Fibroblast of the conjunctiva (primary cell): ENCODE measurements around the gene GMPR2.

ENCODE experiments used
- DNase-seq: peaks from one replicate; pipeline ENCODE4 v3.0.0-alpha.2; 2010; ENCODE audit warnings: low read depth

The GMPR2 gene

DNA sequence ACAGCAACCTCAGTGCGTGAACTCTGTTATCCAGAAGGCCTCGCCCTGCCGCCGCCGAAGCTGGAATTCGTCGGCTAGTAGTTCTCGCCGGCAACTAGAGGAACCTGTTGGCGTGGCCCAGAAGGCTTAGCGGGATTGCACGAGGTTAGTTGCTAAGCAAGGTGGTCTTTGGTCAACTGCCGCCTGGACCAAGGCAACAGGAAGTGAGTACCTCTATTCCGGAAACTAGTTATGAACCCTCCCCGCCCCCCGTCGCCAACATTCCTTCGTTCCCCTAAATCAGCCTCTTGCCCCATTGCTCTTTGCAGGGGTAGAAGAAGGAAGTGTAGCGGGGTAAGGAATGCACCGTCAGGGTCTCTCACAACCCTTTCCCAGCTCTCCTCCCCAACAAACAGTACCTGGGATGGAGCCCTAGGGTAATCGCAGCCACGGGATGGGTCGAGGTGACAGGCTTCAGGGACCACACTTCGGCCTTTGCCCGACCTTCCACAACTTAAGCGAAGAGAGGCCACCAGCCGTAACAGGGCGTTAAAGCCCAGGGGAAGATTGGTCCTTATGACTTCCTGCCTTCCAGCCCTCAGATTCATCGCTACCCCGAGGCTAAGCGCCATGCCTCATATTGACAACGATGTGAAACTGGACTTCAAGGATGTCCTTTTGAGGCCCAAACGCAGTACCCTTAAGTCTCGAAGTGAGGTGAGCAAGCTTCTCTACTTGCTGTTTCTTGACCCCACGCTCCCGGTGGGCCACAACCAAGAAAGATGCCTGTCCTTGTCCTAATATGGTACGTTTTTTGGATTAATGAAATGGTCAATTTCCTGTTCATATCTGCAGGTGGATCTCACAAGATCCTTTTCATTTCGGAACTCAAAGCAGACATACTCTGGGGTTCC is at the start of gene GMPR2:
Gene GMPR2 (plus strand): TSS at position 285 of the 893 bp plus-strand sequence. CDS start 325 bp downstream, at position 610.
- DNase-seq: no peak

DNA sequence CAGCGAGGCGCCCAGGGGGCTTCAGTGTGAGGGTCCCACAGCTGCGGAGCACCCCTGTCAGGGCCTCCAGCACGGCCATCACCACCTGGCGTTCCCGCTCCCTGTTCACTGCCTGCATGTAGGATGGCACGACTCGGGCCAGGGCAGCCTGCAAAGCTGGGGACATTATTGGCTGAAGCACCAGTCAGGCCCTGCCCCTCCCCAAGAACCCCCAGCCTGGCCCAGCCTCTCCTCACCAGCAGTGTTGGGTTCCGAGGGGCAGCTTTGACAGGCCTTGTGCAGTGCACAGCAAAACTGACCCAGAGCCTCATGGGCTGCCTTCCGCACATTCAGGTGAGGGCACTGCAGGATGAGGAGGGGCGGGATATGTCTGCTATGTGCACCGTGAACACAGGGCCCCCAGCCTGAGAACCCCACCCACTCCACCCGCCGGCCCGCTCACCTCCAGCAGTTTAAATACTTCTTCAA is 49.7 kb upstream of the GMPR2 start:
- no peak for DNase-seq

DNA sequence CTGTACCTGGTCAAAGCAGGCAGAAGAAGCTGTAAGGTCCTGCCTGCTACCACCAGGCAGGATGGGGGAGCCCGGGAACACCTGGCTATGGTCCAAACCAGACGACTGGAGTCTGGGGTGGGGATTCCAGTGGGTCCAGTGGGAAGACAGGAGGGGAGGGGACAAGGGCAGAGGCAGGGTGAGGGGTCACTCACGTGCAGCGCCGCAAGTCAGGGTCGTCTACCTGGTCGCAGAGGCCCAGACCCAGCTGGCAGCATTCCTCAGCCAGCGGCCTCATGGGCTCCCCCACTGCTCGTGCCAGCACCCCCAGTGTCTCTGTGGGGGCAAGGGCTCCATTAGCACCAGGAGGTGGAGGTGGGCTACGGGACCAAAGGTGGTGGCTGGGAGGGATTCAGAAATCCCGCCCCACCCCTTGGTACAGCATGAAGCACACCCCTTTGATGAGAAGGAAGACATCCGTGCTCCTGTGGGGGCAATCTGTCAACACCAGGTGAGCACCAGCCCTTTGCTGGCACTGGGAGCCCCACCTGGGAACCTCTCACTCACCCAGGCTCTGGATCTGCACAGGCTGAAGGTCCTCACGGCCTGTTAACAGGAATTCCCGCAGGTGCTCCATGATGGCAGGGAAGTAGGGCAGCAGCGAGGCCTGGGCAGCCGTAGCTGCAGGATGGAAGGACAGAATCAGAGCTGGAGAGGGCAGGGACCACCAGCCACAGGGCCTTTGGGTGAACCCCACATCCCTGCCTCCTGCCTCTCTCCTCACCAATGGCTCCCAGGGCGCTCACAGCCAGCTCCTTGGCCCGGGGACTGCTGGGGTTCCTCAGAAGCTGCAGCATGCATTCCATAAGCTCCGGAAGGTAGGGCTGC is 48.4 kb upstream of the GMPR2 start:
- DNase-seq: no peak

DNA sequence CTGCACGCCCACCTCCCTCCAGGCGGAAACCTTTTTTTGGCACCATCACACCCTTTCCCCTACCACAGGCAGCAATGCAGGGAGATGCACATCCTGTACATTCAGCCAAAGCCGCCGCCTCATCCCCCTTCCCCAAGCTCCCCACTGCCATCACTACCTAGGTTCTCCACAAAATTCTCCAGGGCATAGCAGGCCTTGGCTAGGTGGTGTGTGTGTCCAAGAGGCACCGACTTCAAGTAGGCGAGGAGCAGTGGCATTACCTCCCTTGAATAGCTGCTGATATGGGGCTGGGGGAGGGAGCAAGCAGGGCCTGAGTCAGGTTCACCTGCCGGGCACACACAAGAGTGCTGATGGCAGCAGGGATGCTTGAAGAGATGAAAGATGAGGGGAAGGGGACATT is 47.7 kb upstream of the GMPR2 start:
- no peak for DNase-seq

DNA sequence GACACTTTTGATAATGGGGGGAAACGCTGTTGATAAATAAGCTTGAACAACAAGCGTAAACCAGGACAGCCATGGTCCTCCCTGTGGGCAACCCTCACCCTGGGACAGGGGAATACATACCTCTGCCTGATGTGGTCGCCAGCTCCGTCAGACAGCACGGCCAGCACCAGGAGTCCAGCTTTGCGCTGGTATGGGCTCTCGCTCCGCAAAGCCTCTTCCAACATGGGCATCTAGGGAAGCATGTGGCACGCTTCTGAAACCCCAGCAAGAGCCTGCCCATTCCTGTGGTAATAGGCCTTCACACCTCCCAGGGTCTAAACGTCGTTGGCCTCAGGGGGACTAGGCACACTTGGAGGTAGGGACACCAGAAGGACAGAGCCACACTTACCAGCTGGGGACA is 47.0 kb upstream of the GMPR2 start:
- no peak for DNase-seq

DNA sequence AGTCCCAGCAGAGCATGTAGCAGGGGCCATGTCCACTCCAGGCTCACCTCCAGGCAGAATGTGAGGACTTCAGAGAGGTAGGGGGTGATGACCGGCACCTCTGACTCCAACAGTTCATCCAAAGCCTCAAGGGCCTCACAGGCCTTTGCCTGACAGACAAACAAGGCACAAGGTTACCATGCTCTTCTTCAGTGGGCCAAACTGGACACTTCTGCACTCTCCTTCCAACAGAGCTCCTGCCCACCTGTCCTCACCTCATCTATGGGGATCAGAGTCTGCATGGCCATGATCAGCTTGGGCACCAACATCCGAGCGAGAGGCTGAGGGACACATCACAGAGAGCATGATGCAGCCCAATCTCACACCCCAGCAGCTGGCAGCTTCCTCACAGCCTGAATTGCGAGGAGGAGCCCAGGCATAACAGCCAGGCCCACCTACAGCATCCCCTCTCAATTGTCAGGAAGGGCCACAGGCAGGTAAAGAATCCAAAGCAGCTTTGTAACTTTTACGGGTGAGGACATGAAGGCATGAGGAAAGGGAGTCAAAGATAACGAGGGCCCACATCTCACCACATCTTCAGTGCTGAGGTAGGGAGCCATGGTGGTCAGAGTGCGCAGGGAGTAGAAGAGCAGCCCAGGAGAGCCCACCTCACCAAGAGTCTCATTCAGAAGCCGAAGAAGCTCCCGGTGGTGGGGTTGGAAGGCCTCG is 45.7 kb upstream of the GMPR2 start:
- no peak for DNase-seq

DNA sequence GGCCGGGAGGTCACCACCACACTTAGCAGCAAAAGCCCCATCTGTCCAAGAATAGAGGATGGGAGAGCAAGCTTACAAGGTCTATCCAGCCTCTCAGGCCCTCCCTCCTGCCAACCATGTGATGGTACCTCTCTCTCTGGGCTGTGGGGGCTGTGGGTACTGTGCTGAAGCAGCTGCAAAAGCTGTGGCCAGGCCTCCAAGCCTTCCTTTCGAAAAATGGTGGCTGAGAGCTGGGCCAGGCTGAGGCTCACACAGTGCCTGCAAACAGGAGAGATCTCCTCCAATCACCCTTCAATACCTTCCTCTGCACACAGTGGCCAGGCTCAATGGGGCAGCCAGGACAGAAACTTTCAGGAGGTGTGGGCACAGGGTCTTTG is 45.2 kb upstream of the GMPR2 start:
- DNase-seq: no peak

DNA sequence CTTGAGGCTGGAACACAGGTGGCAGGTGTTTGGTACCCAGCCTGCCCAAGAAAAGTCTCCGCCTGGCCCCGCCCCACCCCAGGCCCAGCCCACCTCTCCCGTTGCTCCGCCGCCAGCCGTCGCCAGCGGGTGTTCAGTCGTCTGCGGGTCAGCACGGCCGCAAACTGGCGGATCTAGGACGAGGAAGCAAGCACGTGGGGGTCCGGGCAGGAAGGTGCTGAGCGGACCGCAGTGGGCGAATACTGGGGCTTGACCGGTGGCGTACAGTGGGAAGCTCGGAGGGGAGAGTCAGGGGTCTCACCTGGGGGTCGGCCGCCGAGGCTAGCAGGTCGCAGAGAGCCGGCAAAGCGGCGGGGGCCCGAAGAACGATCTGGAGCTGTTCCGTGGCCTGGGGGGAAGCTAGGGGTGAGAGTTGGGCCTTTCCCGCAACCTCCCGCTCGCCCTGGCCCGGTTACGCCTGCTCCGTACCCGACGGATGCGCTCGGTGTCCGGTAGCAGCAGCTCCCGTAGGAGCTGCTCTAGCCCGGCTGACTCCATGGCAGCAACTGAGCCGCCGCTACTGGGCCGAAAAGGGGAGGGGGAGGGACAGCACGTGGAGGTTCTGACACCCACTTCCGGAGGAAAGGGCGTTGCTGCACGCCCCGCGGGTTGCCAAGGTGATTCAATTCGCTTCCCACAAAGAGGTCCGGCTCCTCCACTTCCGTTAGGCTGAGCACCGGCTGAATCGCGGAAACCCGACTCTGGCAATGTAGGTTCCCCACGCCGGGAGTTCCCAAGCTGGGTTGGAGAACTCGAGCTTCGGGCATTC is 44.3 kb upstream of the GMPR2 start, which contains the start of gene IPO4:
Gene IPO4 (minus strand): TSS at position 566 of the 808 bp plus-strand sequence. CDS start 29 bp downstream, at position 537.
- DNase-seq: peak; percentile 95

DNA sequence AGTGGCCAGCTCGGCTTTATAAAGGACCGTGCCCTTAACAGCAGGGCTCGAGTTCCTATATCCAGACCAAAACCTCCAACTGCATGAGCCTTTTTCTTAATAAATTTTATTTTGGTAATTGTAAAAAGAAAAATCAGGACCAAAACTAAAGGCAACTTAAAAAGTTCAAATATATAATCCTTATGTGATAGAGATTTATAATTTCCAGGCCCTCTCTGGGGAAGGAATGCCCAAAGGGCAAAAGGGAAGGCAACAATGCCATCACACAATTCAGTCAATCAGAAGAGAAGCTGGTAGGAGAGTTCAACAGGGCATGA is 43.7 kb upstream of the GMPR2 start:
- DNase-seq: no peak

DNA sequence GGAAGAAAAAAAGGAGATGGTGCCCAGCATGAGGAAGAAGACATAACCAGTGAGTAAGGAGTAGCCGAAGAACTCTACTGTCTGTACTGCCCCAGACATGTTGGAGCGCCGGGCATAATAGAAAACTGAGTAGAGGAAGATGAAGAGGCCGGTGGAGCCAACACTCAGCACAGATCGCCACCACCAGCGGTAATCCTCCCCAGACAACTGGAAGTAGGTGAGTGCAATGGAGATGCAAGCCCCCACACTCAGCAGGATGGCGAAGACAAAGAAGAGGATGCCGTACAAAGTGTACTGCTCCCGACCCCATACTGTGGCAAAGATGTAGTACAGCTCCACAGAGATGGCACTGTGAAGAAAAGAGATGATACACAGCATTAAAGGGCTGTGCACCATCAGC is 43.3 kb upstream of the GMPR2 start:
- DNase-seq: no peak

DNA sequence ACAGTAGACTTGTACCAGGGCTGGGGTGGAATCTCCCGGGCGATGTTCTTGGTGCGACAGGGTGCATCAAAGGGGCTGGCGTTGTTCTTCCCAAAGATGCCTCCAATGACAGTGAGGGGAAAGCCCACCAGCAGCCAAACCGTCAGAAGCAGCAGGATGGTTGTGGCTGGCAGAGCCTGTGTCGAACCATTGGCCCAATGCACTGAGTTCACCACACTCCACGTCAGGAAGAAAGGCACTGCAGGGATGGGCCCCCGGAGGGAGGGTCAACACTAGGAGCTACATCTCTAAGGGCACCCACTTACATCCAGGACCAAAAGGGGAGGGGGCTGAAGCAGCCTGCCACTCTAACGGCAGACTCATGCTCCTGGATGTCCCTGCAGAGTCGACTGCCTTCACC is 42.3 kb upstream of the GMPR2 start:
- DNase-seq: no peak

DNA sequence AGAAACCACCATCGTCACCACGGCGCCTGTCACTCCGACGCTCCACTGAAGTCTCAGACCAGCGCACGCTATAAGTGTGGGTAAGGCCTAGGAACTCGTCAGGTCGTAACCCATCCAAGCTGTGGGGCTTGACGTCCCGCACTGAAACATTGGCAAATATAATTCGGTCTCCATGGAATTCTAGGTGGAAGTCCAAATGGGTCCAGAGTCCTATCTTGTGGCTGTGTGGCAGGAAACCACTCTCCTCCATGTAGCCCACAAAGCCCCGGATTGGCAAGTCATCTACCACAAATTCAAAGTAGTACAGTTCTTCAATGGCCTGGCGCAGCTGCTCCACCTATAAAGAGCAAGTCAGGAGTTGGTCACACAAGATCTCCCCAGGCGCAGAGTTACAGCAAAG is 39.8 kb upstream of the GMPR2 start:
- DNase-seq: no peak

DNA sequence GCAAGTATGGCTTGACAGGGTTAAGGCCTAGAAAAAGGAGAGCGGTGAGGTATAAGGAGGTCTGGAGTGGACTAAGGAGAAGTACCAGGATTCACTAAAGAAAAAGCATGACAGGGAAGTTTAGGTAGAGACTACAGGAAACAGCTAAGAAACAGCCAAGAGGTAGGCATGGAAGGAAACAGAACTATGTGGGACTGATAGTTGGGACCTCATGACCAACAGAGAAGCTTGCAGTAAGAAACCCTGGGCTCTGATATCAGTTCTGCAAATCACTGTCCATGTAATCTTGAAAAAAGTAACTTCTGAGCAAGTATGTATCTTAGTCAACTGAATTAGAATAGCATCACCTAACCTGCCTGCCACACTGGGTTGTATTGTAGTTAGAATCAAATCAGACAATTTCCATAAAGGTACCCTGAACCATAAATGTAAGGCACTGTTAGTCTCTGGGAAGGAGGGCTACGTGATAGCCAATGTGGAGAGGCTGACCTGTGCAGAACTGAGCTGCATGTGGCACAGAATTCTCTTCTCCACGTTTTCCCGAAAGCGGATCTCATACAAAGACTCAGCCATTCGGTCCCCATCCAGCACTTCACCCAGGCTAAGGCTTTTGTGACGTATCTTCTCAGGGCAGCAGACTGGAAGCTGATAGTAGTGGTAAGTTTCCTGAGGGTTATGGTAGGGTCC is 38.4 kb upstream of the GMPR2 start:
- no peak for DNase-seq

DNA sequence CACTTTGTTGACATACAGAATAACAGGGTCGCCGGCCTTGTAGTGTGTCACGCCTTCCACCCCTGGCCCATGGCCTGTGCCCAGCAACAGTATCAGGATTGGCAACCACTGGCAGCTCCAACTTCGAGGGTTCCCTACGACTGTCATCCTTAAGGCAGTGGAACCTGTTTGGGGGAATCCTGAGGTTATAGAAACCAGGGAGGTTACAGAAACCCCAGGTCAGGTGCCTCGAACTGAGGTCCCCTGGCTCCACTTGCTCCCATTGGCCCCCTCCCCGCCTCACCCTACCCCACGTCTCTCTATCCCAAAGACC is 37.9 kb upstream of the GMPR2 start:
- no peak for DNase-seq

DNA sequence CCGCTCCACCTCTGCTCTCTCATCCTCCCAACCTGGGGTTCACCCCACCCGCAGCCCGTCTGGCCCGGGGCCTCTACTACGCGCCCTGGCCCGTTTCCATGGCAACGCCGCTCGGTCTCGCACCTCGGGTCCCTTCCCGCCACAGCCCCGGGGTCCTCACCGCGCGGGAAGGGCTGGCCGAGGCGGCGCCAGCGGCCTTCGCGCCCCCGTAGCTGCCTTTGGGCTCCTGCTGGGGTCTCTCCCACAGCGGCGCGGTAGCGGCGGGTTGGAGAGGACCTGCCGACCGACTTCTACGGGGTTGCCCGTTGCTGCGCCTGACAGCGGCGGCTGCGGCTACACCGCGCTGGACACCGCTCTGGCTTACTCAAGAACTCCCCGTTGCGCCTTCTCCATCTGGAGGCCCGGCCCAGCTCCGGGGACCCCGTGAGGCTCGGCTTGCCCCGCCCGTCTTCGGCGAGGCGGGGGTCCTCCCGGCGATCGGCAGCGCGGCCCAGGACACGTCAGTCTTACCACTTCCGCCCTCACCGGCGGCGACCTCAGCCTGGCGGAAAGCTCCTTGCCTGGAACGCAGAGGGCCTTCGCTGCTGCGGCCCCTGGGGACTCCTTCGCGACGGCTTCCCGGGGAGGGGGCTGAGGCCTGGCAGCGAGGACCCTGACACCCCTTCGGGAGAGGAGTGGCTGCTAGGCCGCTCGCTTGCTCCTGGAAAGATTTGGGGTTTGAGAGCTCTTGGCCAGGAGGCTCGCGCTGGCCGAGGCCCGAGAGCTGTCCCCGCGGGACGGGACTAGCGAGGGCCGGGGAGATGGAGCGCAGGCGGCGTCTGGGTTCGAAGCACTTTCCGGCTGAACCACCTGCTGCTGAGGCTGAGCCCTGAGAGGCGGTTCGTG is 37.3 kb upstream of the GMPR2 start, which contains the start of gene TM9SF1:
Gene TM9SF1 (minus strand): TSS at position 256 of the 885 bp plus-strand sequence. CDS start 422 bp downstream, outside the sequence.
- DNase-seq: peak; percentile 77

DNA sequence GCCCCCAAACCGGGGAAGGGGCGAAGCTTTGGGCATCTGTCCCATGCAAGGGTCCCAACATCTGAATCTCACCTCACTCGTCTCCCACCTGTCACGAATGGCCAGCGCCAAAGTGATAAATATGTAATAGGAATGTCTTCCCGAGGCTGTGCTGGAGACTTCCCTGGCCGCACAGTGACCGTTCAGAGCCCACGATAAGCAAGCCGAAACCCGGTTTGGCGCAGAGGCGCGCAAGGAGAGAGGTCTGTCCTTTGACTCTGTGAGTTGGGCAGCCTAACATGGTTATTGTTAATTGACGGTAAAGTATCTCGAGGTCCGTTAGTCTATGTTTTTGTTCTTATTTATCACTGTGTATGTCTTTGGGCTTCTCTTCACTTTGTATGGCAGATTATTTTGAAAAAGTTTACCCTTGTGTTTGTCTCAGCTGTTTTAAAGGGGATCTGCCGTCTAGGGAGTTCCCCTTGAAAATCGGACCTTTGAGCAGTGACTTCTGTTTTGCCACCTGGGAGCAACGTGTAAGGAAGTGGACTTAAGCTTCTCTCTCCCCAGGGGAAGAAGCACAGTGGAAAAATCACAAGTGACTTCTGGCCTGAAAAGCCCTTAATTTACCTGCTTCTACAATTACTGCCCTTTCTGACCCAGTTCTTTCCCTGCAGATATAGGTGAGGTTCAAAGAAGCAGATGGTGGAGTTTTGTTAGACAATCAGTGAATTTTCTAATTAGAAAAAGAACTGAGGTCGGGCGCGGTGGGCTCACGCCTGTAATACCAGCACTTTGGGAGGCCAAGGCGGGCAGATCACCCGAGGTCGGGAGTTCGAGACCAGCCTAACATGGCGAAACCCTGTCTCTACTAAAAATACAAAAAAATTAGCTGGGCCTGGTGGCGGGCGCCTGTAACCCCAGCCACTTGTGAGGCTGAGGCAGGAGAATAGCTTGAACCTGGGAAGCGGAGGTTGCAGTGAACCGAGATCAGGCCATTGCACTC is 36.4 kb upstream of the GMPR2 start:
- DNase-seq: no peak

DNA sequence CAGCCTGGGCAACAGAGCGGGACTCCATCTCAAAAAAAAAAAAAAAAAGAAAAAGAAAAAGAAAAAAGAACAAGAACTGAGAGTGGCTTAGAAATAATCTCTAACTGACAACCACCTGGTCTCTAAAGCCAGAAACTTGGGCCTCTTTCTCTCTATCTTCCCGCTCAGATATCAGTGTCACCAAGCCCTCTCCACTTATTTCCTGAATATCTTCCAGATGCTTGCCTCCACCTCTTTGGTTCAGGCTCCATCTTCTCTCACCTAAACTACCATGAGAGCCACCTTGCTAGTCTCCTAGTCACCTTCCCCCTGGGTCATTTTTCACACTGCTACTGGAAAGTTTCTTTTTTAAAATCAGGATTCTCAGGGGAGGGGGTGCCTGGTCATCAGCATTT is 35.7 kb upstream of the GMPR2 start:
- no peak for DNase-seq

DNA sequence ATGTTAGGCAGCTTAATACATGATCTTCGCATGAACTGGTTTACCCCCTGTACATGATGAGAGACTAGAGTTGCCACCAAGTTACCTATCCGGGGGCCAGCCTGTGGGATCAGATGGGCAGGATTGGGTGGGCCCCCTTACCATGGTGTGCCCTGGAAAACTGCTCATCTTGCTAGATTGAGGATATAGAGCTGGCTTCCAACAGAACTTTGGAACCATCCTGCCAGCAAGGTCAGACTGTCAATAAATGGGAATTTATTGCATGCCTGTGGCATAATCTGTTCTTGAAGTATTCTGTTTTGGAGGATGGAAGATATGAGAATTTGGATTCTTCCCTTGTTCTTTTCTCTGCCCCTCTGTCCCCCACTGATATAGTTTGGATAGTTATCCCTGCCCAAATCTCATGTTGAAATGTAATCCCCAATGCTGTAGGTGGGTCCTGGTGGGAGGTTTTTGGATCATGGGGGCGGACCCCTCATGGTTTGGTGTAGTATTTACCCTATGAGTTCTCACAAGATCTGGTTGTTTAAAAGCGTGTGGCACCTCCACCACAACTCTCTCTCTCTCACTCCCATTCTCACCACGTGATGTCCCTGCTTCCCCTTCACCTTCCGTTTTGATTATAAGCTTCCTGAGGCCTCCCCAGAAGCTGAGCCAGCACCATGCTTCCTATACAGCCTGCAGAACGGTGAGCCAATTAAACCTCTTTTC is 33.8 kb upstream of the GMPR2 start:
- DNase-seq: no peak
